Smooth muscle cell (in vitro differentiated cells): ENCODE data around the gene CCL2. TPM values are rescaled to one million over a fixed set of nuclear protein-coding genes. Genes with fewer than 3 reads are reported as not detected.

ENCODE experiments used
- DNase-seq: peaks from one replicate; lab custom pipeline; 2025; ENCODE audit not compliant: unreplicated experiment; lab: John Stamatoyannopoulos, UW
- H2AFZ ChIP-seq: fragments of 200-600 bp; sonication (generic); 2 replicates; pipeline ENCODE4 v1.6.0; 2016; ENCODE audit warnings: antibody characterized with exemption, low read depth, mild to moderate bottlenecking
- H3F3A ChIP-seq: fragments of 200-600 bp; sonication (generic); 2 replicates; pipeline ENCODE4 v1.6.0; 2017; ENCODE audit warnings: antibody characterized with exemption, low read depth
- H3K27ac ChIP-seq: fragments of 200-600 bp; sonication (generic); 2 replicates; pipeline ENCODE4 v1.5.1; 2016; ENCODE audit warnings: low read depth, mild to moderate bottlenecking
- H3K27me3 ChIP-seq: fragments of 200-600 bp; sonication (generic); 2 replicates; pipeline ENCODE4 v1.6.1; 2016; ENCODE audit warnings: low read depth, mild to moderate bottlenecking
- H3K36me3 ChIP-seq: fragments of 200-600 bp; sonication (generic); 2 replicates; pipeline ENCODE4 v1.5.1; 2016; ENCODE audit warnings: low read depth
- H3K4me1 ChIP-seq: fragments of 200-600 bp; sonication (generic); 2 replicates; pipeline ENCODE4 v1.5.1; 2016; ENCODE audit warnings: low read depth
- H3K4me2 ChIP-seq: fragments of 200-600 bp; sonication (generic); 2 replicates; pipeline ENCODE4 v1.6.0; 2016; ENCODE audit warnings: mild to moderate bottlenecking
- H3K4me3 ChIP-seq: fragments of 200-600 bp; sonication (generic); 2 replicates; pipeline ENCODE4 v1.5.1; 2016; ENCODE audit warnings: mild to moderate bottlenecking
- H3K79me2 ChIP-seq: fragments of 200-600 bp; sonication (generic); 2 replicates; pipeline ENCODE4 v1.6.0; 2016; ENCODE audit warnings: low read depth, mild to moderate bottlenecking
- H3K9ac ChIP-seq: fragments of 200-600 bp; sonication (generic); 2 replicates; pipeline ENCODE4 v1.6.0; 2016; ENCODE audit warnings: low read depth
- H3K9me3 ChIP-seq: fragments of 200-600 bp; sonication (generic); replicated peaks from 2 replicates; pipeline ENCODE4 v1.5.1; 2016; ENCODE audit warnings: low read depth
- H4K20me1 ChIP-seq: fragments of 200-600 bp; sonication (generic); 2 replicates; pipeline ENCODE4 v1.6.0; 2016; ENCODE audit warnings: low read depth
- CTCF ChIP-seq: fragments of 200-600 bp; sonication (generic); IDR thresholded peaks from 2 replicates; pipeline ENCODE4 v1.5.1; 2017; ENCODE audit warnings: borderline replicate concordance, mild to moderate bottlenecking, antibody characterized with exemption; ENCODE audit not compliant: insufficient read depth, poor library complexity, severe bottlenecking
- WGBS: methylation state at CpG from one replicate; pipeline ENCODE4 v1.1.7; 2016; ENCODE audit warnings: low lambda C conversion rate; 5-methylcytosine and 5-hydroxymethylcytosine counted together
- polyA plus RNA-seq: library from polyadenylated mRNA; unstranded; fragments of >200 nt; fragmentation: Nextera tagmentation; extraction: Ambion mirVana; gene quantifications from 2 replicates; pipeline ENCODE4 v1.2.1, GENCODE V29; 2016
- total RNA-seq: library from RNA; depleted of rRNA; stranded (reverse); fragments of >200 nt; gene quantifications from 2 replicates; pipeline ENCODE4 v1.2.3, GENCODE V29; 2014

Gene CCL2
- total and polyA plus RNA-seq, 2 experiments from 2014 or later, result 33.2 to 36.5 TPM

GRCh38 chr17:34253139-34253525, 2.0 kb upstream of the CCL2 start:
- no peak overlapping the region for H2AFZ ChIP-seq
- TF ChIP-seq CTCF, result no peak
- 49% methylated on average over 3 of the region's 3 CpGs for WGBS
- H3K27me3 ChIP-seq, result no peaks in the 10 kb centered on the region
- H3K4me1 ChIP-seq, result peaks cover 24% of the 10 kb centered on the region
- no peaks in the 10 kb centered on the region for H3K79me2 ChIP-seq
- H4K20me1 ChIP-seq, result no peaks in the 10 kb centered on the region
- no peaks in the 10 kb centered on the region for H3K36me3 ChIP-seq
- DNase-seq, result no peak
- H3F3A ChIP-seq, result peaks cover 18% of the 10 kb centered on the region
- peak overlapping the region; percentile 75 for H3K4me2 ChIP-seq
- H3K9me3 ChIP-seq, result no peaks in the 10 kb centered on the region
- H3K9ac ChIP-seq, result peak overlapping the region; percentile 73
- peak overlapping the region; percentile 95 for H3K27ac ChIP-seq
- no peak overlapping the region for H3K4me3 ChIP-seq

DNA sequence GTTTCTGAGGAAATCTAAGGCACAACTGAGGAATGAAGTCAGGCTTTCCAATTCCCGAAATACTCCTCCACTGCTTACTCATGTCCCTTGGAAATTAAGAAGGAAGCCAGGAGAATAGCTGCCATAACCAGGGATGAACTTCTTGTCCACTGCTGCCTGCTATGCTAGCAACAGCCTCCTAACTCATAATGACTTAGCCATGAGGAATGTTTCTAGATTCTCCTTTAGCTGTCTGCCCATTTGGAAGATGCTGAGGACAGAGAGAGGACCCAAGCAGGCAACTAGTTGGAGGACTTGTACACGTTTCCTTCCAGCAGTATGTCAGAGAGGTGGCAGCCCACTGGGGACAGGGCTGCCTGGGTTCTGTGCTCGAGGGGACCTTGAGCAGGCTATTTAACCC, 939 bp upstream of the CCL2 start:
- TF ChIP-seq CTCF, result no peak
- peak overlapping the region; percentile 95 for H3K27ac ChIP-seq
- H3K27me3 ChIP-seq, result no peaks in the 10 kb centered on the region
- no peaks in the 10 kb centered on the region for H4K20me1 ChIP-seq
- H3K9ac ChIP-seq, result peak overlapping the region; percentile 73
- no peak overlapping the region for H2AFZ ChIP-seq
- H3K36me3 ChIP-seq, result no peaks in the 10 kb centered on the region
- no peaks in the 10 kb centered on the region for H3K9me3 ChIP-seq
- H3K4me2 ChIP-seq, result peak overlapping the region; percentile 83
- WGBS, result 32% methylated on average over 3 of the region's 3 CpGs
- peaks cover 24% of the 10 kb centered on the region for H3K4me1 ChIP-seq
- H3K79me2 ChIP-seq, result no peaks in the 10 kb centered on the region
- peaks cover 18% of the 10 kb centered on the region for H3F3A ChIP-seq
- no peak overlapping the region for H3K4me3 ChIP-seq
- no peak for DNase-seq

DNA sequence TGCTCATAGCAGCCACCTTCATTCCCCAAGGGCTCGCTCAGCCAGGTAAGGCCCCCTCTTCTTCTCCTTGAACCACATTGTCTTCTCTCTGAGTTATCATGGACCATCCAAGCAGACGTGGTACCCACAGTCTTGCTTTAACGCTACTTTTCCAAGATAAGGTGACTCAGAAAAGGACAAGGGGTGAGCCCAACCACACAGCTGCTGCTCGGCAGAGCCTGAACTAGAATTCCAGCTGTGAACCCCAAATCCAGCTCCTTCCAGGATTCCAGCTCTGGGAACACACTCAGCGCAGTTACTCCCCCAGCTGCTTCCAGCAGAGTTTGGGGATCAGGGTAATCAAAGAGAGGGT, 272 bp downstream of the CCL2 start:
- H3F3A ChIP-seq, result peaks cover 18% of the 10 kb centered on the region
- no peak for TF ChIP-seq CTCF
- H2AFZ ChIP-seq, result peak overlapping the region; percentile 77
- H3K9ac ChIP-seq, result no peak overlapping the region
- H3K4me1 ChIP-seq, result peaks cover 24% of the 10 kb centered on the region
- no peaks in the 10 kb centered on the region for H3K9me3 ChIP-seq
- DNase-seq, result no peak
- peak overlapping the region; percentile 41 for H3K4me3 ChIP-seq
- peak overlapping the region; percentile 83 for H3K4me2 ChIP-seq
- 30% methylated on average over 5 of the region's 5 CpGs for WGBS
- no peaks in the 10 kb centered on the region for H3K36me3 ChIP-seq
- H4K20me1 ChIP-seq, result no peaks in the 10 kb centered on the region
- no peaks in the 10 kb centered on the region for H3K27me3 ChIP-seq
- peak overlapping the region; percentile 95 for H3K27ac ChIP-seq
- no peaks in the 10 kb centered on the region for H3K79me2 ChIP-seq

DNA sequence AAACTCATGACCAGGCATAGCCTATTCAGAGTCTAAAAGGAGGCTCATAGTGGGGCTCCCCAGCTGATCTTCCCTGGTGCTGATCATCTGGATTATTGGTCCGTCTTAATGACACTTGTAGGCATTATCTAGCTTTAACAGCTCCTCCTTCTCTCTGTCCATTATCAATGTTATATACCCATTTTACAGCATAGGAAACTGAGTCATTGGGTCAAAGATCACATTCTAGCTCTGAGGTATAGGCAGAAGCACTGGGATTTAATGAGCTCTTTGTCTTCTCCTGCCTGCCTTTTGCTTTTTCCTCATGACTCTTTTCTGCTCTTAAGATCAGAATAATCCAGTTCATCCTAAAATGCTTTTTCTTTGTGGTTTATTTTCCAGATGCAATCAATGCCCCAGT, 756 bp downstream of the CCL2 start:
- Histone ChIP-seq H3K27ac (peak overlapping the region; percentile 95), H2AFZ (no peak overlapping the region), H3K79me2 (no peaks in the 10 kb centered on the region), H3K9ac (no peak overlapping the region), H4K20me1 (no peaks in the 10 kb centered on the region), H3K9me3 (no peaks in the 10 kb centered on the region), H3K4me2 (no peak overlapping the region), H3K4me3 (peak overlapping the region; percentile 41), H3F3A (peaks cover 18% of the 10 kb centered on the region), H3K4me1 (peaks cover 24% of the 10 kb centered on the region), H3K36me3 (no peaks in the 10 kb centered on the region), H3K27me3 (no peaks in the 10 kb centered on the region)
- DNase-seq, result no peak
- no peak for TF ChIP-seq CTCF
- WGBS, result 71% methylated on average over 1 of the region's 1 CpG
